NB4 (cell line): ENCODE measurements around the gene PTPMT1.

Experiments
- DNase-seq: peaks from one replicate; pipeline ENCODE4 v3.0.0; 2010; ENCODE audit warnings: low read depth
- H3K4me3 ChIP-seq: one replicate; pipeline ENCODE4 v1.5.1; 2011; ENCODE audit warnings: mild to moderate bottlenecking, low read depth, low read length, moderate library complexity
- MYC ChIP-seq: IDR thresholded peaks from 2 replicates; pipeline ENCODE4 v1.6.1; 2011; ENCODE audit warnings: low read depth, low read length
- POLR2A ChIP-seq: IDR thresholded peaks from 2 replicates; pipeline ENCODE4 v1.6.1; 2011; ENCODE audit warnings: mild to moderate bottlenecking; ENCODE audit not compliant: insufficient read length; ENCODE audit errors: extremely low read depth
- TF ChIP-seq, protein P1 (sequence below): IDR thresholded peaks from one replicate; pipeline ENCODE4 v1.5.1; 2012; ENCODE audit warnings: low read depth, low read length
- TF ChIP-seq, protein P2 (sequence below): IDR thresholded peaks from 2 replicates; pipeline ENCODE4 v1.6.1; 2011; ENCODE audit warnings: low read depth, low read length

The PTPMT1 gene

DNA sequence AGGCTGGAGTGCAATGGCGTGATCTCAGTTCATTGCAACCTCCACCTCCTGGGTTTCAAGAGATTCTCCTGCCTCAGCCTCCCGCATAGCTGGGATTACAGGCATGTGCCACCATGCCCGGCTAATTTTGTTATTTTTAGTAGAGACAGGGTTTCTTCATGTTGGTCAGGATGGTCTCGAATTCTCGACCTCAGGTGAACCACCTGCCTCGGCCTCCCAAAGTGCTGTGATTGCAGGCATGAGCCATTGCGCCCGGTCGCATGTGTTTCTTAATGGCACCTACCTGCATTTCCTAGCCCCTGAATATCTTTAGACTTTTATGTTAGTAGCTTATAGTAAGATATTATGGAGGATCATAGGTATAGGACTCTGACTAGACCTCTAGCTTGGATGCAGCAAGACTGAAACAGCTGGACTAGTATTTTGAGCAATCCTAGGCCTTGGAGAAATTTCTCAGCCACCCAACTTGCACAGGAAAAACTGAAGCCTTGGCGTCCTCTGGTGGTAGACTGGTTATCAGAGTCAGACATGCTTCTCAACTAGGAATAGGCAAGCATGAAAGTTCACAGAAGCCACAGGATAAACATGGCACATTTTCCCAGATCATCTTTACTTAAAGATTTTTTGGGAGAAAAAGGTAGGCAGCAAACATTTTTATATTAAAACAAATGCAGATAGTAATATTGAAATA, 51.5 kb downstream of the PTPMT1 start:
- TF ChIP-seq, protein P1, sequence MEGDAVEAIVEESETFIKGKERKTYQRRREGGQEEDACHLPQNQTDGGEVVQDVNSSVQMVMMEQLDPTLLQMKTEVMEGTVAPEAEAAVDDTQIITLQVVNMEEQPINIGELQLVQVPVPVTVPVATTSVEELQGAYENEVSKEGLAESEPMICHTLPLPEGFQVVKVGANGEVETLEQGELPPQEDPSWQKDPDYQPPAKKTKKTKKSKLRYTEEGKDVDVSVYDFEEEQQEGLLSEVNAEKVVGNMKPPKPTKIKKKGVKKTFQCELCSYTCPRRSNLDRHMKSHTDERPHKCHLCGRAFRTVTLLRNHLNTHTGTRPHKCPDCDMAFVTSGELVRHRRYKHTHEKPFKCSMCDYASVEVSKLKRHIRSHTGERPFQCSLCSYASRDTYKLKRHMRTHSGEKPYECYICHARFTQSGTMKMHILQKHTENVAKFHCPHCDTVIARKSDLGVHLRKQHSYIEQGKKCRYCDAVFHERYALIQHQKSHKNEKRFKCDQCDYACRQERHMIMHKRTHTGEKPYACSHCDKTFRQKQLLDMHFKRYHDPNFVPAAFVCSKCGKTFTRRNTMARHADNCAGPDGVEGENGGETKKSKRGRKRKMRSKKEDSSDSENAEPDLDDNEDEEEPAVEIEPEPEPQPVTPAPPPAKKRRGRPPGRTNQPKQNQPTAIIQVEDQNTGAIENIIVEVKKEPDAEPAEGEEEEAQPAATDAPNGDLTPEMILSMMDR: peak; percentile 91
- peak; percentile 45; the same call in 1 of the 2 replicates for TF ChIP-seq MYC
- TF ChIP-seq POLR2A: no peak
- TF ChIP-seq, protein P2, sequence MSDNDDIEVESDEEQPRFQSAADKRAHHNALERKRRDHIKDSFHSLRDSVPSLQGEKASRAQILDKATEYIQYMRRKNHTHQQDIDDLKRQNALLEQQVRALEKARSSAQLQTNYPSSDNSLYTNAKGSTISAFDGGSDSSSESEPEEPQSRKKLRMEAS: no peak
- H3K4me3 ChIP-seq: no peak overlapping the region
- peak; percentile 80 for DNase-seq

DNA sequence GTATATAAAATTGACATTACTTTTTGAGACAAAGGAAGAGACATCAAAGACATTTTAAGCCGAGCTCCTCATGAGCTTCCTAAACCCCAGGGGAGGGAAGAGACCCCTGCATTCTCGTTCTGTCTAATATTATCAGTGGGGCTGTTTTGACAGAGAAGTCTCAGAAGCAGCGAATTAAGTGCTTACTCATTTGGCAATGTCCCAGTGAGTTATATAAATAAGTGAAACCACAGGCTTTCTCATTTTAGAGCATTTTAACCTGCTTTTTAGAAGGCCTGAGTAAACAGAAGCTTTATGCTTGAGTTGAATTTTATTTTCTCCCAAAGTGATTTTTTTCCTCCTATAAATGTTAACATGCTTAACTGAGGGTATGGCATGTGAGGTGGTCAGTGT, 52.0 kb downstream of the PTPMT1 start:
- TF ChIP-seq POLR2A (no peak), MYC (no peak)
- TF ChIP-seq, protein P2: no peak
- TF ChIP-seq, protein P1: no peak
- DNase-seq: no peak
- H3K4me3 ChIP-seq: no peak overlapping the region

DNA sequence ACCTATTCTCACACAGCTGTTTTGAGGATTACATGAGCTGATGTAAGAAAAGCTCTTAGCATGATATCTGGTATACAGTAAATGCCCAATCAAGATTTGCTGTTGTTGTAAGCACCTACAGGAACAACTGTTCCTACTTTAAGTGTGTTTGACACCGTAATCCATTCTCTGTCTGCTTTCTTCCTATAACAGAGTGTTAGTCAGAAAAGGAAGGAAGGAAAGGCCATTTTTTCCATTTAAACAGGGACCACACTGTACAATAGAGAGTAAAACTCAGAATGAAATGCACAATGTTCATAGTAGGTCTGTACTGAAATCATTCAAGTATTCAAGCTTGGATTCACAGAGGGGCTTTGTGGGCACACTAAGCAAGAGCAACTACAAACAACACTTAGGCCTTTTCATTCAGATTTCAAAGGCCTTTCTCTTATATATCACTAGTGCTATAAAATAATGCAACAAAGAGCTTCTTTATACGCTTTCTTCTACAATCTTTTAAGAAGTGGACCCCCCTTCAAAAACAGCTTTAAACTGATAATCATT, 55.5 kb downstream of the PTPMT1 start:
- DNase-seq: no peak

More for the DNA sequence above, 55.5 kb downstream of the PTPMT1 start:
- TF ChIP-seq, protein P2: no peak
- TF ChIP-seq POLR2A: no peak
- no peak for TF ChIP-seq MYC
- TF ChIP-seq, protein P1: no peak
- no peak overlapping the region for H3K4me3 ChIP-seq
